Panc1 (cell line): ENCODE data around the gene MACF1. TPM values are rescaled to one million over a fixed set of nuclear protein-coding genes. Genes with fewer than 3 reads are reported as not detected.

Experiments
- ATAC-seq: fragments of 200-7000 bp; cut with Tn5 transposase; 2 replicates; pipeline ENCODE4 v1.9.1; 2020; ENCODE audit warnings: mild to moderate bottlenecking, moderate library complexity
- BruUV-seq: library from RNA; stranded (reverse); fragments of 400-500 nt; replicated peaks from 2 replicates; lab custom pipeline; 2021; lab: Mats Ljungman, UMichigan
- CTCF ChIA-PET: fragments of 300-600 bp; sonication (Branson Sonifier 250); formaldehyde crosslinking; loops from one replicate; lab custom pipeline; 2022; ENCODE audit warnings: antibody characterized with exemption; lab: Charles Lee
- POLR2A ChIA-PET: fragments of 300-600 bp; sonication (Branson Sonifier 250); formaldehyde crosslinking; loops from one replicate; lab custom pipeline; 2022; ENCODE audit warnings: antibody characterized with exemption; lab: Charles Lee
- DNase-seq: peaks from one replicate; pipeline ENCODE4 v3.0.0-alpha.2; 2010; ENCODE audit warnings: low read depth, low spot score
- H3K27ac ChIP-seq: 2 replicates; pipeline ENCODE4 v1.5.1; 2011; ENCODE audit warnings: mild to moderate bottlenecking, low read length, inconsistent platforms
- H3K27me3 ChIP-seq: fragments of 200-500 bp; sonication (Bioruptor generic); 2 replicates; pipeline ENCODE4 v1.6.0; 2014; ENCODE audit warnings: low read length, inconsistent platforms; ENCODE audit not compliant: control insufficient read depth, insufficient read depth
- H3K36me3 ChIP-seq: fragments of 200-500 bp; sonication (Bioruptor generic); 2 replicates; pipeline ENCODE4 v1.5.1; 2014; ENCODE audit warnings: inconsistent platforms, mild to moderate bottlenecking, low read length, moderate library complexity; ENCODE audit not compliant: control insufficient read depth, insufficient read depth
- H3K4me1 ChIP-seq: 2 replicates; pipeline ENCODE4 v1.5.1; 2011; ENCODE audit warnings: inconsistent platforms, mild to moderate bottlenecking, low read length, moderate library complexity; ENCODE audit not compliant: control insufficient read depth, insufficient read depth
- H3K4me3 ChIP-seq, 2 experiments: 2 replicates each; pipeline ENCODE4 v1.5.1; 2011 to 2012; ENCODE audit warnings: low read depth in 2 of 2, low read length in 2 of 2, mild to moderate bottlenecking in 2 of 2, inconsistent platforms in 1 of 2, moderate library complexity in 1 of 2
- H3K9me3 ChIP-seq: fragments of 200-500 bp; sonication (Bioruptor generic); 2 replicates; pipeline ENCODE4 v1.5.1; 2014; ENCODE audit warnings: low read depth, mild to moderate bottlenecking, inconsistent platforms, low read length, moderate library complexity; ENCODE audit not compliant: control insufficient read depth, insufficient read depth
- POLR2AphosphoS5 ChIP-seq: IDR thresholded peaks from 2 replicates; pipeline ENCODE4 v1.6.1; 2012; ENCODE audit warnings: mild to moderate bottlenecking, low read depth, low read length, moderate library complexity
- SIN3A ChIP-seq: IDR thresholded peaks from 2 replicates; pipeline ENCODE4 v1.6.1; 2012; ENCODE audit warnings: low read depth, mild to moderate bottlenecking, low read length, moderate library complexity, borderline replicate concordance; ENCODE audit not compliant: insufficient read depth
- TCF7L2 ChIP-seq: IDR thresholded peaks from 2 replicates; pipeline ENCODE4 v1.6.1; 2011; ENCODE audit warnings: mild to moderate bottlenecking, low read depth, low read length, inconsistent platforms
- in situ Hi-C: cut with HindIII; loops from 2 replicates; pipeline ENCODE4 v1.10.0; 2016; ENCODE audit warnings: low sequenced_read_pairs, low pct_unique_long_range_greater_than_20kb
- intact Hi-C: fragments of 100-400 bp; cut with micrococcal nuclease; formaldehyde crosslinking; loops from one replicate; pipeline ENCODE4 v1.10.0; 2022; ENCODE audit not compliant: unreplicated experiment
- total RNA-seq: library from RNA; stranded (reverse); gene quantifications from one replicate; pipeline ENCODE4 v1.2.1, GENCODE V29; 2021; ENCODE audit not compliant: unreplicated experiment
- TF ChIP-seq, protein P1 (sequence below), 2 experiments: IDR thresholded peaks; 2 replicates each; pipeline ENCODE4 v1.6.1; 2011 to 2012; ENCODE audit warnings: low read depth in 2 of 2, control low read depth in 1 of 2, low read length in 1 of 2, mild to moderate bottlenecking in 1 of 2, moderate library complexity in 1 of 2; ENCODE audit not compliant: insufficient read depth in 1 of 2
- TF ChIP-seq, protein P2 (sequence below): fragments of 450-650 bp; IDR thresholded peaks from 2 replicates; pipeline ENCODE4 v1.5.1; 2017; ENCODE audit warnings: mild to moderate bottlenecking

The MACF1 gene
- total RNA-seq, 1 experiment from 2014 or later = 413 TPM

DNA sequence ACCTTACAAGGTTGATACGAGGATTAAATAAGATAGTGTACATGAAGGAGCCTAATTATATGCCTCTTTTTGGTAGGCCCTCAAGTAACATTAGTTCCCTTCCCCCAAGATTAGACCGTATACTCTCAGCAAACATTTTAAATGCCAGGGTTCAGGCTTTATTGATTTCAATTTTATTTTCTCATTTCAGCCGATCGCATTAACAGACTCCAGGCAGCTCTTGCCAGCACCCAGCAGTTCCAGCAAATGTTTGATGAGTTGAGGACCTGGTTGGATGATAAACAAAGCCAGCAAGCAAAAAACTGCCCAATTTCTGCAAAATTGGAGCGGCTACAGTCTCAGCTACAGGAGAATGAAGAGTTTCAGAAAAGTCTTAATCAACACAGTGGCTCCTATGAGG lies 182.5 kb downstream of the MACF1 start:
- H3K27ac ChIP-seq = peak overlapping the region; percentile 59; the same call in 1 of the 2 replicates
- intact Hi-C loops = no loop called here
- no peak for DNase-seq
- H3K36me3 ChIP-seq = peaks cover 8% of the 10 kb centered on the region
- TF ChIP-seq, protein P1, sequence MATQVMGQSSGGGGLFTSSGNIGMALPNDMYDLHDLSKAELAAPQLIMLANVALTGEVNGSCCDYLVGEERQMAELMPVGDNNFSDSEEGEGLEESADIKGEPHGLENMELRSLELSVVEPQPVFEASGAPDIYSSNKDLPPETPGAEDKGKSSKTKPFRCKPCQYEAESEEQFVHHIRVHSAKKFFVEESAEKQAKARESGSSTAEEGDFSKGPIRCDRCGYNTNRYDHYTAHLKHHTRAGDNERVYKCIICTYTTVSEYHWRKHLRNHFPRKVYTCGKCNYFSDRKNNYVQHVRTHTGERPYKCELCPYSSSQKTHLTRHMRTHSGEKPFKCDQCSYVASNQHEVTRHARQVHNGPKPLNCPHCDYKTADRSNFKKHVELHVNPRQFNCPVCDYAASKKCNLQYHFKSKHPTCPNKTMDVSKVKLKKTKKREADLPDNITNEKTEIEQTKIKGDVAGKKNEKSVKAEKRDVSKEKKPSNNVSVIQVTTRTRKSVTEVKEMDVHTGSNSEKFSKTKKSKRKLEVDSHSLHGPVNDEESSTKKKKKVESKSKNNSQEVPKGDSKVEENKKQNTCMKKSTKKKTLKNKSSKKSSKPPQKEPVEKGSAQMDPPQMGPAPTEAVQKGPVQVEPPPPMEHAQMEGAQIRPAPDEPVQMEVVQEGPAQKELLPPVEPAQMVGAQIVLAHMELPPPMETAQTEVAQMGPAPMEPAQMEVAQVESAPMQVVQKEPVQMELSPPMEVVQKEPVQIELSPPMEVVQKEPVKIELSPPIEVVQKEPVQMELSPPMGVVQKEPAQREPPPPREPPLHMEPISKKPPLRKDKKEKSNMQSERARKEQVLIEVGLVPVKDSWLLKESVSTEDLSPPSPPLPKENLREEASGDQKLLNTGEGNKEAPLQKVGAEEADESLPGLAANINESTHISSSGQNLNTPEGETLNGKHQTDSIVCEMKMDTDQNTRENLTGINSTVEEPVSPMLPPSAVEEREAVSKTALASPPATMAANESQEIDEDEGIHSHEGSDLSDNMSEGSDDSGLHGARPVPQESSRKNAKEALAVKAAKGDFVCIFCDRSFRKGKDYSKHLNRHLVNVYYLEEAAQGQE (IDR thresholded peaks at IDR 0.05; ENCODE audit: insufficient read depth in 1 of 2, low read depth in 2 of 2, low read length in 1 of 2) = no peak
- TF ChIP-seq TCF7L2 = no peak
- no peak for TF ChIP-seq SIN3A
- no peak for TF ChIP-seq POLR2AphosphoS5
- TF ChIP-seq, protein P2, sequence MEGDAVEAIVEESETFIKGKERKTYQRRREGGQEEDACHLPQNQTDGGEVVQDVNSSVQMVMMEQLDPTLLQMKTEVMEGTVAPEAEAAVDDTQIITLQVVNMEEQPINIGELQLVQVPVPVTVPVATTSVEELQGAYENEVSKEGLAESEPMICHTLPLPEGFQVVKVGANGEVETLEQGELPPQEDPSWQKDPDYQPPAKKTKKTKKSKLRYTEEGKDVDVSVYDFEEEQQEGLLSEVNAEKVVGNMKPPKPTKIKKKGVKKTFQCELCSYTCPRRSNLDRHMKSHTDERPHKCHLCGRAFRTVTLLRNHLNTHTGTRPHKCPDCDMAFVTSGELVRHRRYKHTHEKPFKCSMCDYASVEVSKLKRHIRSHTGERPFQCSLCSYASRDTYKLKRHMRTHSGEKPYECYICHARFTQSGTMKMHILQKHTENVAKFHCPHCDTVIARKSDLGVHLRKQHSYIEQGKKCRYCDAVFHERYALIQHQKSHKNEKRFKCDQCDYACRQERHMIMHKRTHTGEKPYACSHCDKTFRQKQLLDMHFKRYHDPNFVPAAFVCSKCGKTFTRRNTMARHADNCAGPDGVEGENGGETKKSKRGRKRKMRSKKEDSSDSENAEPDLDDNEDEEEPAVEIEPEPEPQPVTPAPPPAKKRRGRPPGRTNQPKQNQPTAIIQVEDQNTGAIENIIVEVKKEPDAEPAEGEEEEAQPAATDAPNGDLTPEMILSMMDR = no peak
- in situ Hi-C loops = no loop called here
- H3K27me3 ChIP-seq = no peaks in the 10 kb centered on the region
- no peaks in the 10 kb centered on the region for H3K9me3 ChIP-seq
- CTCF ChIA-PET = interaction anchor here (1.0 to 1.2 kb wide), 2 partner anchors 20 to 24 kb away, joined by 3 to 6 read pairs; no protein-coding TSS in a partner anchor
- peaks cover 18% of the 10 kb centered on the region for H3K4me1 ChIP-seq
- H3K4me3 ChIP-seq = no peak overlapping the region
- no TSS peak for BruUV-seq
- POLR2A ChIA-PET = interaction anchor here (0.6 kb wide), 1 partner anchor 18 kb away, joined by 3 read pairs; no protein-coding TSS in a partner anchor
- ATAC-seq = no peak

DNA sequence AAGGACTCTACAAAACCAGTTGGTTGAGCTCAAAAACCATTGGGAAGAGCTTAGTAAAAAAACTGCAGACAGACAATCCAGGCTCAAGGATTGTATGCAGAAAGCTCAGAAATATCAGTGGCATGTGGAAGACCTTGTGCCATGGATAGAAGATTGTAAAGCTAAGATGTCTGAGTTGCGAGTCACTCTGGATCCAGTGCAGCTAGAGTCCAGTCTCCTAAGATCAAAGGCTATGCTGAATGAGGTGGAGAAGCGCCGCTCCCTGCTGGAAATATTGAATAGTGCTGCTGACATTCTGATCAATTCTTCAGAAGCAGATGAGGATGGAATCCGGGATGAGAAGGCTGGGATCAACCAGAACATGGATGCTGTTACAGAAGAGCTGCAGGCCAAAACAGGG lies 183.0 kb downstream of the MACF1 start:
- Histone ChIP-seq H3K4me3 (no peak overlapping the region), H3K4me1 (peaks cover 23% of the 10 kb centered on the region)
- POLR2A ChIA-PET = interaction anchor here (0.6 kb wide), 1 partner anchor 17 kb away, joined by 3 read pairs; no protein-coding TSS in a partner anchor

More for the DNA sequence above, 183.0 kb downstream of the MACF1 start:
- Histone ChIP-seq H3K36me3 (peaks cover 6% of the 10 kb centered on the region), H3K9me3 (no peaks in the 10 kb centered on the region), H3K27ac (no peak overlapping the region; the same call in 1 of the 2 replicates), H3K27me3 (no peaks in the 10 kb centered on the region)
- TSS peak; percentile 72 for BruUV-seq
- DNase-seq (no peak), ATAC-seq (peak; percentile 60)
- peak; percentile 94 for TF ChIP-seq TCF7L2
- TF ChIP-seq, protein P1 (IDR thresholded peaks at IDR 0.05; ENCODE audit: insufficient read depth in 1 of 2, low read depth in 2 of 2, low read length in 1 of 2) = no peak
- TF ChIP-seq, protein P2 = peak; percentile 62
- in situ Hi-C loops (no loop called here), intact Hi-C loops (no loop called here)
- CTCF ChIA-PET = interaction anchor here (1.0 to 1.2 kb wide), 2 partner anchors 20 to 24 kb away, joined by 3 to 6 read pairs; no protein-coding TSS in a partner anchor
